ENCODE measurements around the gene LRP6. TPM values are rescaled to one million over a fixed set of nuclear protein-coding genes. Genes with fewer than 3 reads are reported as not detected.

Gene LRP6
- total and polyA plus RNA-seq, 2 of the 13 experiments (the other 11 are each of a cell fraction or from before 2014, with no cell fraction given) = 33.8 to 42.0 TPM

GRCh38 chr12:12266873-12267741 is at the start of gene LRP6 (continued):
- TF ChIP-seq, protein P1, sequence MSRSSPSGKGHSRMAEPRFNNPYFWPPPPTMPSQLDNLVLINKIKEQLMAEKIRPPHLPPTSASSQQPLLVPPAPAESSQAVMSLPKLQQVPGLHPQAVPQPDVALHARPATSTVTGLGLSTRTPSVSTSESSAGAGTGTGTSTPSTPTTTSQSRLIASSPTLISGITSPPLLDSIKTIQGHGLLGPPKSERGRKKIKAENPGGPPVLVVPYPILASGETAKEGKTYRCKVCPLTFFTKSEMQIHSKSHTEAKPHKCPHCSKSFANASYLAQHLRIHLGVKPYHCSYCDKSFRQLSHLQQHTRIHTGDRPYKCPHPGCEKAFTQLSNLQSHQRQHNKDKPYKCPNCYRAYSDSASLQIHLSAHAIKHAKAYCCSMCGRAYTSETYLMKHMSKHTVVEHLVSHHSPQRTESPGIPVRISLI (CRISPR knock-in tag; IDR thresholded peaks at IDR 0.05; ENCODE audit: borderline replicate concordance) = peak; percentile 78
- TF ChIP-seq ZNF224 (CRISPR knock-in tag; IDR thresholded peaks at IDR 0.05) (peak; percentile 99), TOE1 (CRISPR knock-in tag; IDR thresholded peaks at IDR 0.05) (0 out of 2 replicates have a peak, but pooled peaks have one; percentile 69), RBAK (CRISPR knock-in tag; IDR thresholded peaks at IDR 0.05) (peak; percentile 50; the same call in 1 of the 2 replicates), HES4 (CRISPR knock-in tag; IDR thresholded peaks at IDR 0.05; ENCODE audit: borderline replicate concordance) (peak; percentile 98), ZNF704 (CRISPR knock-in tag; IDR thresholded peaks at IDR 0.05; ENCODE audit: borderline replicate concordance) (peak; percentile 97; the same call in 1 of the 2 replicates), ZNF12 (CRISPR knock-in tag; IDR thresholded peaks at IDR 0.05) (peak; percentile 41; the same call in 1 of the 2 replicates), NBN (conservative IDR thresholded peaks at IDR 0.05) (no peak), FOXA1 (IDR thresholded peaks at IDR 0.05) (no peak), FOXA1 (CRISPR knock-in tag; IDR thresholded peaks at IDR 0.05) (peak; percentile 47; the same call in 1 of the 2 replicates), NFIC (IDR thresholded peaks at IDR 0.05; ENCODE audit: low read length) (peak; percentile 64; the same call in 1 of the 2 replicates), RAD51 (IDR thresholded peaks at IDR 0.05; ENCODE audit: borderline replicate concordance) (no peak), NFYB (CRISPR knock-in tag; IDR thresholded peaks at IDR 0.05) (peak; percentile 71; the same call in 1 of the 2 replicates), ATF4 (CRISPR knock-in tag; IDR thresholded peaks at IDR 0.05) (peak in 1 of 2 experiments; percentile 78; a peak in 1 of 4 replicates), SMAD3 (CRISPR knock-in tag; IDR thresholded peaks at IDR 0.05) (no peak; the same call in 1 of the 2 replicates), ZFX (CRISPR knock-in tag; IDR thresholded peaks at IDR 0.05; ENCODE audit: low read depth) (peak; percentile 82), HMG20B (CRISPR knock-in tag; conservative IDR thresholded peaks at IDR 0.05) (peak; percentile 49; the same call in 1 of the 2 replicates), NFE2 (CRISPR knock-in tag; IDR thresholded peaks at IDR 0.05) (no peak), NR1H2 (CRISPR knock-in tag; IDR thresholded peaks at IDR 0.05; ENCODE audit: borderline replicate concordance, low read depth) (no peak)
- TF ChIP-seq, protein P2, sequence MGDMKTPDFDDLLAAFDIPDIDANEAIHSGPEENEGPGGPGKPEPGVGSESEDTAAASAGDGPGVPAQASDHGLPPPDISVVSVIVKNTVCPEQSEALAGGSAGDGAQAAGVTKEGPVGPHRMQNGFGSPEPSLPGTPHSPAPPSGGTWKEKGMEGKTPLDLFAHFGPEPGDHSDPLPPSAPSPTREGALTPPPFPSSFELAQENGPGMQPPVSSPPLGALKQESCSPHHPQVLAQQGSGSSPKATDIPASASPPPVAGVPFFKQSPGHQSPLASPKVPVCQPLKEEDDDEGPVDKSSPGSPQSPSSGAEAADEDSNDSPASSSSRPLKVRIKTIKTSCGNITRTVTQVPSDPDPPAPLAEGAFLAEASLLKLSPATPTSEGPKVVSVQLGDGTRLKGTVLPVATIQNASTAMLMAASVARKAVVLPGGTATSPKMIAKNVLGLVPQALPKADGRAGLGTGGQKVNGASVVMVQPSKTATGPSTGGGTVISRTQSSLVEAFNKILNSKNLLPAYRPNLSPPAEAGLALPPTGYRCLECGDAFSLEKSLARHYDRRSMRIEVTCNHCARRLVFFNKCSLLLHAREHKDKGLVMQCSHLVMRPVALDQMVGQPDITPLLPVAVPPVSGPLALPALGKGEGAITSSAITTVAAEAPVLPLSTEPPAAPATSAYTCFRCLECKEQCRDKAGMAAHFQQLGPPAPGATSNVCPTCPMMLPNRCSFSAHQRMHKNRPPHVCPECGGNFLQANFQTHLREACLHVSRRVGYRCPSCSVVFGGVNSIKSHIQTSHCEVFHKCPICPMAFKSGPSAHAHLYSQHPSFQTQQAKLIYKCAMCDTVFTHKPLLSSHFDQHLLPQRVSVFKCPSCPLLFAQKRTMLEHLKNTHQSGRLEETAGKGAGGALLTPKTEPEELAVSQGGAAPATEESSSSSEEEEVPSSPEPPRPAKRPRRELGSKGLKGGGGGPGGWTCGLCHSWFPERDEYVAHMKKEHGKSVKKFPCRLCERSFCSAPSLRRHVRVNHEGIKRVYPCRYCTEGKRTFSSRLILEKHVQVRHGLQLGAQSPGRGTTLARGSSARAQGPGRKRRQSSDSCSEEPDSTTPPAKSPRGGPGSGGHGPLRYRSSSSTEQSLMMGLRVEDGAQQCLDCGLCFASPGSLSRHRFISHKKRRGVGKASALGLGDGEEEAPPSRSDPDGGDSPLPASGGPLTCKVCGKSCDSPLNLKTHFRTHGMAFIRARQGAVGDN (CRISPR knock-in tag; IDR thresholded peaks at IDR 0.05) = peak; percentile 95

Data from HepG2 (cell line).